ENCODE results near the gene DNM2. TPM values are rescaled to one million over a fixed set of nuclear protein-coding genes. Genes with fewer than 3 reads are reported as not detected.

Gene DNM2
- 154 and 156 TPM in 2 replicates for total RNA-seq

GRCh38 chr19:10717356-10718204, at the start of gene DNM2:
DNM2 (plus strand) TSS chr19:10718079; CDS start chr19:10718243, 164 bp downstream.

GRCh38 chr19:10835754-10836478, 118.0 kb downstream of the DNM2 start, which contains the start of gene TMED1:
TMED1 (minus strand) TSS chr19:10836212; CDS start chr19:10836191, 21 bp downstream.

GRCh38 chr19:10848230-10848856, 130.5 kb downstream of the DNM2 start, which contains the start of gene C19orf38:
C19orf38 (plus strand) TSS chr19:10848415; CDS start chr19:10848509, 94 bp downstream.

GRCh38 chr19:10870955-10871603, 153.2 kb downstream of the DNM2 start, which contains the start of gene CARM1:
CARM1 (plus strand) TSS chr19:10871553; CDS start chr19:10871703, 150 bp downstream.

Small RNAs within 50 kb of the gene (small RNA-seq; reads per million reads assigned to genes)
- not detected for gene MIR199A1
- gene MIR4748 = not detected
- not detected for gene MIR638
- gene MIR6793 = not detected

Other genes starting within 250 kb of the DNM2 start
- 74.0 and 74.1 TPM in 2 replicates for gene KEAP1, start 214.7 kb upstream of the DNM2 start, total RNA-seq
- not detected in 2 replicates for gene S1PR5, start 200.6 kb upstream of the DNM2 start, total RNA-seq
- 12.1 and 17.0 TPM in 2 replicates for gene ATG4D, start 174.2 kb upstream of the DNM2 start, total RNA-seq
- 5.9 and 6.2 TPM in 2 replicates for gene KRI1, start 152.1 kb upstream of the DNM2 start, total RNA-seq
- gene CDKN2D, start 149.1 kb upstream of the DNM2 start, total RNA-seq = 2.3 and 3.5 TPM in 2 replicates
- gene AP1M2, start 130.8 kb upstream of the DNM2 start, total RNA-seq = not detected in 2 replicates
- 63.5 and 66.3 TPM in 2 replicates for gene SLC44A2, start 92.5 kb upstream of the DNM2 start, total RNA-seq
- gene ILF3, start 63.7 kb upstream of the DNM2 start, total RNA-seq = 182 and 208 TPM in 2 replicates
- 32.8 and 33.6 TPM in 2 replicates for gene QTRT1, start 16.6 kb upstream of the DNM2 start, total RNA-seq
- 33.6 and 40.2 TPM in 2 replicates for gene TMED1, start 118.1 kb downstream of the DNM2 start, total RNA-seq
- gene C19orf38, start 130.3 kb downstream of the DNM2 start, total RNA-seq = 0.33 and 0.38 TPM in 2 replicates
- gene CARM1, start 153.5 kb downstream of the DNM2 start, total RNA-seq = 52.2 and 57.8 TPM in 2 replicates
- gene YIPF2, start 210.6 kb downstream of the DNM2 start, total RNA-seq = 72.7 and 98.6 TPM in 2 replicates
- 31.0 and 36.3 TPM in 2 replicates for gene TIMM29, start 210.7 kb downstream of the DNM2 start, total RNA-seq
- gene SMARCA4, start 243.0 kb downstream of the DNM2 start, total RNA-seq = 117 and 135 TPM in 2 replicates